HCT116 (cell line): ENCODE results near the gene BLACAT1. TPM values are rescaled to one million over a fixed set of nuclear protein-coding genes. Genes with fewer than 3 reads are reported as not detected.

Source experiments
- ATAC-seq: fragments of 200-7000 bp; cut with Tn5 transposase; 2 replicates; pipeline ENCODE4 v1.9.1; 2020; ENCODE audit warnings: mild to moderate bottlenecking, moderate library complexity
- BruUV-seq: library from RNA; stranded (reverse); fragments of 400-500 nt; replicated peaks from 2 replicates; lab custom pipeline; 2021; lab: Mats Ljungman, UMichigan
- CTCF ChIA-PET: fragments of 300-600 bp; sonication (Branson Sonifier 250); formaldehyde crosslinking; loops from one replicate; lab custom pipeline; 2021; ENCODE audit warnings: antibody characterized with exemption; lab: Charles Lee
- POLR2A ChIA-PET: fragments of 300-600, 350-600 bp; sonication (Branson Sonifier 250); formaldehyde crosslinking; loops from one replicate; lab custom pipeline; 2021; ENCODE audit warnings: antibody characterized with exemption; lab: Charles Lee
- RAD21 ChIA-PET, 2 experiments: fragments of 300-600 bp; sonication (Branson Sonifier 250); formaldehyde crosslinking; loops; one replicate each; lab custom pipeline; 2023; ENCODE audit warnings: low total read pairs in 2 of 2; ENCODE audit not compliant: uncharacterized antibody in 2 of 2, unreplicated experiment in 2 of 2, low non-redundant PET in 1 of 2; lab: Charles Lee
- DNase-seq: peaks from one replicate; pipeline ENCODE4 v3.0.0-alpha.2; 2010; ENCODE audit warnings: low read depth, low spot score
- H2AFZ ChIP-seq: fragments of 200-600 bp; shearing (Covaris generic), sonication (generic); 2 replicates; pipeline ENCODE4 v1.6.1; 2017; ENCODE audit warnings: low read depth, mixed run types, mixed read lengths, antibody characterized with exemption, low read length; ENCODE audit not compliant: poor library complexity, severe bottlenecking
- H3K27ac ChIP-seq: 2 replicates; pipeline ENCODE4 v1.5.1; 2012; ENCODE audit warnings: low read depth, low read length
- H3K27me3 ChIP-seq: fragments of 200-600 bp; sonication (generic); 2 replicates; pipeline ENCODE4 v1.6.1; 2016; ENCODE audit warnings: mixed run types, low read length, mixed read lengths; ENCODE audit not compliant: insufficient read depth
- H3K36me3 ChIP-seq, 2 experiments: fragments of 200-500 bp in 1 of 2; fragments of 200-600 bp in 1 of 2; sonication (Bioruptor generic) in 1 of 2; sonication (generic) in 1 of 2; 2 replicates each; pipeline versions ENCODE4 v1.5.1 to v1.6.1; 2014 to 2016; ENCODE audit warnings: low read length in 2 of 2, inconsistent platforms in 1 of 2, mixed read lengths in 1 of 2, mixed run types in 1 of 2; ENCODE audit not compliant: insufficient read depth in 2 of 2, control insufficient read depth in 1 of 2
- H3K4me1 ChIP-seq, 2 experiments: fragments of 200-600 bp in 1 of 2; sonication (generic) in 1 of 2; 2 replicates each; pipeline versions ENCODE4 v1.5.1 to v1.6.1; 2012 to 2017; ENCODE audit warnings: low read length in 2 of 2, inconsistent platforms in 1 of 2, mild to moderate bottlenecking in 1 of 2, mixed read lengths in 1 of 2, mixed run types in 1 of 2, moderate library complexity in 1 of 2; ENCODE audit not compliant: insufficient read depth in 2 of 2, control insufficient read depth in 1 of 2
- H3K4me2 ChIP-seq: fragments of 200-600 bp; sonication (generic); 2 replicates; pipeline ENCODE4 v1.6.1; 2017; ENCODE audit warnings: mixed run types, low read length, mixed read lengths
- H3K4me3 ChIP-seq, 2 experiments: fragments of 200-600 bp in 1 of 2; sonication (generic) in 1 of 2; replicated peaks in 1 of 2; 2 replicates each; pipeline ENCODE4 v1.5.1; 2011 to 2016; ENCODE audit warnings: low read length in 2 of 2, control low read depth in 1 of 2, low read depth in 1 of 2, mild to moderate bottlenecking in 1 of 2, mixed read lengths in 1 of 2, mixed run types in 1 of 2
- H3K79me2 ChIP-seq: fragments of 200-600 bp; sonication (generic); 2 replicates; pipeline ENCODE4 v1.6.1; 2017; ENCODE audit warnings: mild to moderate bottlenecking, mixed run types, low read length, moderate library complexity, mixed read lengths; ENCODE audit not compliant: insufficient read depth
- H3K9ac ChIP-seq: fragments of 200-600 bp; sonication (generic); 2 replicates; pipeline ENCODE4 v1.6.1; 2016; ENCODE audit warnings: low read length, mixed read lengths
- H3K9me2 ChIP-seq: fragments of 200-600 bp; sonication (generic), shearing (Covaris generic); 2 replicates; pipeline ENCODE4 v1.6.1; 2017; ENCODE audit warnings: mixed run types, mild to moderate bottlenecking, moderate library complexity; ENCODE audit not compliant: insufficient read depth
- H3K9me3 ChIP-seq, 2 experiments: fragments of 200-500 bp in 1 of 2; fragments of 200-600 bp in 1 of 2; sonication (Bioruptor generic) in 1 of 2; sonication (generic) in 1 of 2; 2 replicates each; pipeline ENCODE4 v1.6.1; 2014 to 2017; ENCODE audit warnings: low read length in 2 of 2, mixed read lengths in 2 of 2, inconsistent platforms in 1 of 2, low read depth in 1 of 2, mild to moderate bottlenecking in 1 of 2, mixed run types in 1 of 2, moderate library complexity in 1 of 2; ENCODE audit not compliant: control insufficient read depth in 1 of 2, insufficient read depth in 1 of 2
- H4K20me1 ChIP-seq: fragments of 200-600 bp; sonication (generic), shearing (Covaris generic); 2 replicates; pipeline ENCODE4 v1.6.1; 2017; ENCODE audit warnings: mixed run types, mild to moderate bottlenecking, moderate library complexity; ENCODE audit not compliant: insufficient read depth
- ATF3 ChIP-seq: IDR thresholded peaks from 2 replicates; pipeline ENCODE4 v1.6.1; 2012
- CBX3 ChIP-seq: IDR thresholded peaks from 2 replicates; pipeline ENCODE4 v1.6.1; 2012; ENCODE audit warnings: low read depth
- EGR1 ChIP-seq: IDR thresholded peaks from 2 replicates; pipeline ENCODE4 v1.6.1; 2012; ENCODE audit warnings: low read depth
- ELF1 ChIP-seq: IDR thresholded peaks from 2 replicates; pipeline ENCODE4 v1.6.1; 2012; ENCODE audit warnings: low read depth, borderline replicate concordance
- EZH2 ChIP-seq: fragments of 200-600 bp; sonication (generic); IDR thresholded peaks from 2 replicates; pipeline ENCODE4 v1.6.1; 2017; ENCODE audit warnings: antibody characterized with exemption, mixed run types
- EZH2phosphoT487 ChIP-seq: fragments of 200-600 bp; IDR thresholded peaks from 2 replicates; pipeline ENCODE4 v1.6.1; 2018; ENCODE audit warnings: antibody characterized with exemption, borderline replicate concordance
- JUND ChIP-seq: IDR thresholded peaks from 2 replicates; pipeline ENCODE4 v1.6.1; 2012
- POLR2A ChIP-seq: IDR thresholded peaks from 2 replicates; pipeline ENCODE4 v1.7.0; 2011; ENCODE audit warnings: borderline replicate concordance; ENCODE audit not compliant: insufficient read depth, insufficient read length; ENCODE audit errors: extremely low read depth
- SP1 ChIP-seq: IDR thresholded peaks from 2 replicates; pipeline ENCODE4 v1.6.1; 2012; ENCODE audit warnings: low read depth
- SRF ChIP-seq: IDR thresholded peaks from 2 replicates; pipeline ENCODE4 v1.6.1; 2012; ENCODE audit warnings: low read depth
- TCF7L2 ChIP-seq: IDR thresholded peaks from 2 replicates; pipeline ENCODE4 v1.7.0; 2011; ENCODE audit warnings: borderline replicate concordance, inconsistent platforms; ENCODE audit not compliant: insufficient read depth, insufficient read length; ENCODE audit errors: extremely low read depth
- intact Hi-C: fragments of 100-400 bp; cut with micrococcal nuclease; formaldehyde crosslinking; loops from 2 replicates; pipeline ENCODE4 v1.10.0; 2022
- total RNA-seq: library from RNA; stranded (reverse); gene quantifications from one replicate; pipeline ENCODE4 v1.2.1, GENCODE V29; 2021; ENCODE audit not compliant: unreplicated experiment
- TF ChIP-seq, protein P1 (sequence below), 3 experiments: fragments of 200-600 bp in 1 of 3; sonication (generic) in 1 of 3; IDR thresholded peaks in 2 of 3; conservative IDR thresholded peaks in 1 of 3; 2 replicates each; pipeline ENCODE4 v1.5.1; 2012 to 2017; ENCODE audit warnings: low read depth in 2 of 3, low read length in 2 of 3, antibody characterized with exemption in 1 of 3, borderline replicate concordance in 1 of 3, control low read depth in 1 of 3, mild to moderate bottlenecking in 1 of 3, mixed read lengths in 1 of 3, mixed run types in 1 of 3, moderate library complexity in 1 of 3; ENCODE audit not compliant: insufficient read depth in 1 of 3
- TF ChIP-seq, protein P2 (sequence below): IDR thresholded peaks from 2 replicates; pipeline ENCODE4 v1.6.1; 2011; ENCODE audit warnings: mild to moderate bottlenecking, low read length, moderate library complexity; ENCODE audit not compliant: insufficient replicate concordance; ENCODE audit errors: extremely low read depth

BLACAT1 gene
- total RNA-seq, 1 experiment from 2014 or later: 3.9 TPM

GRCh38 chr1:205475855-205476254, 20.0 kb upstream of the BLACAT1 start:
- Histone ChIP-seq H4K20me1 (no peaks in the 10 kb centered on the region), H3K9ac (no peak overlapping the region), H3K4me1 (peaks cover 10 to 15% of the 10 kb centered on the region in 2 experiments), H3K27me3 (no peaks in the 10 kb centered on the region), H2AFZ (no peak overlapping the region), H3K9me2 (no peaks in the 10 kb centered on the region), H3K36me3 (no peaks in the 10 kb centered on the region), H3K4me3 (no peak overlapping the region), H3K9me3 (peaks cover 0 to 8% of the 10 kb centered on the region in 2 experiments; a peak in 1 of 4 replicates), H3K27ac (no peak overlapping the region), H3K79me2 (no peaks in the 10 kb centered on the region), H3K4me2 (no peak overlapping the region)
- no TSS peak for BruUV-seq
- DNase-seq (no peak), ATAC-seq (no peak)
- POLR2A ChIA-PET: no interaction called here
- CTCF ChIA-PET: no interaction called here
- RAD21 ChIA-PET: interaction anchor here in 1 of 2 experiments (1.2 kb wide), 1 partner anchor 9 kb away, joined by 3 read pairs; no protein-coding TSS in a partner anchor
- intact Hi-C loops: no loop called here
- TF ChIP-seq TCF7L2 (no peak), ELF1 (no peak), EZH2 (no peak), JUND (no peak), EZH2phosphoT487 (no peak), EGR1 (no peak), SP1 (no peak), ATF3 (no peak), SRF (no peak), CBX3 (no peak), POLR2A (no peak)
- TF ChIP-seq, protein P1, sequence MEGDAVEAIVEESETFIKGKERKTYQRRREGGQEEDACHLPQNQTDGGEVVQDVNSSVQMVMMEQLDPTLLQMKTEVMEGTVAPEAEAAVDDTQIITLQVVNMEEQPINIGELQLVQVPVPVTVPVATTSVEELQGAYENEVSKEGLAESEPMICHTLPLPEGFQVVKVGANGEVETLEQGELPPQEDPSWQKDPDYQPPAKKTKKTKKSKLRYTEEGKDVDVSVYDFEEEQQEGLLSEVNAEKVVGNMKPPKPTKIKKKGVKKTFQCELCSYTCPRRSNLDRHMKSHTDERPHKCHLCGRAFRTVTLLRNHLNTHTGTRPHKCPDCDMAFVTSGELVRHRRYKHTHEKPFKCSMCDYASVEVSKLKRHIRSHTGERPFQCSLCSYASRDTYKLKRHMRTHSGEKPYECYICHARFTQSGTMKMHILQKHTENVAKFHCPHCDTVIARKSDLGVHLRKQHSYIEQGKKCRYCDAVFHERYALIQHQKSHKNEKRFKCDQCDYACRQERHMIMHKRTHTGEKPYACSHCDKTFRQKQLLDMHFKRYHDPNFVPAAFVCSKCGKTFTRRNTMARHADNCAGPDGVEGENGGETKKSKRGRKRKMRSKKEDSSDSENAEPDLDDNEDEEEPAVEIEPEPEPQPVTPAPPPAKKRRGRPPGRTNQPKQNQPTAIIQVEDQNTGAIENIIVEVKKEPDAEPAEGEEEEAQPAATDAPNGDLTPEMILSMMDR (IDR thresholded peaks at IDR 0.05 in 2 of 3, conservative IDR thresholded peaks at IDR 0.05 in 1 of 3; ENCODE audit: borderline replicate concordance in 1 of 3, insufficient read depth in 1 of 3, low read depth in 2 of 3, low read length in 2 of 3): no peak
- TF ChIP-seq, protein P2, sequence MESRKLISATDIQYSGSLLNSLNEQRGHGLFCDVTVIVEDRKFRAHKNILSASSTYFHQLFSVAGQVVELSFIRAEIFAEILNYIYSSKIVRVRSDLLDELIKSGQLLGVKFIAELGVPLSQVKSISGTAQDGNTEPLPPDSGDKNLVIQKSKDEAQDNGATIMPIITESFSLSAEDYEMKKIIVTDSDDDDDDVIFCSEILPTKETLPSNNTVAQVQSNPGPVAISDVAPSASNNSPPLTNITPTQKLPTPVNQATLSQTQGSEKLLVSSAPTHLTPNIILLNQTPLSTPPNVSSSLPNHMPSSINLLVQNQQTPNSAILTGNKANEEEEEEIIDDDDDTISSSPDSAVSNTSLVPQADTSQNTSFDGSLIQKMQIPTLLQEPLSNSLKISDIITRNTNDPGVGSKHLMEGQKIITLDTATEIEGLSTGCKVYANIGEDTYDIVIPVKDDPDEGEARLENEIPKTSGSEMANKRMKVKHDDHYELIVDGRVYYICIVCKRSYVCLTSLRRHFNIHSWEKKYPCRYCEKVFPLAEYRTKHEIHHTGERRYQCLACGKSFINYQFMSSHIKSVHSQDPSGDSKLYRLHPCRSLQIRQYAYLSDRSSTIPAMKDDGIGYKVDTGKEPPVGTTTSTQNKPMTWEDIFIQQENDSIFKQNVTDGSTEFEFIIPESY: no peak
- TF ChIP-seq, all 23 proteins: peak for 0
